Measurements from ENCODE around the gene INO80.

DNA sequence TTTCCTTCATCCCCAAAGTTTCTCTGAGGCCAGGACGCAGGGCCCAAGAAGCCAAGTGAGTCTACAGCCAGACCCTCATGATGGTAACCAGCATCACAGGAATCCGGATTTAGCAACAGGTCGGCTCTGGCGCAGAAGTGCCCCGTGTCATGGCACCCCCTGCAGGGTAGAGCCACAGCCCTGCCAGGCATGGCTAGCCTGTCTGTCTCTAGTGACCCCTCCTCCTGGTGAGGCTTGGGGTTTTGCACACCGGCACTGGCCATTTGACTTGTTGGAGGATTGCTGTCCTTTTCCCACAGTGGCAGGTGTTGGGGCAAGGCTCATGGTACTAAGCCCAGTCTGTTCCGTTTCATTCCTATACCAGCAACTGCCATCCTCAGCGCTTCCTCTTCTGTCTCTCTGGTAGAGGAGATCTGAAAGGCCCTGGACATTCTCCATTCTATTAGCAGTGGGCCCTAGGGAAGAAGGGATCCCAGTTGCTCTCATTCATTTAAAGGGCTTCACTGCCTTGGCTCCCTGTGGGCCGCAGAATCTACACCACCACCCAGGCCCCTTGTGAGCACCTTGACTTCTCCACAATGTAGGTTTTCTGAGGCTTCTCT, 172.2 kb downstream of the INO80 start:
- TF ChIP-seq CTCF (IDR thresholded peaks at IDR 0.05) (no peak), POLR2A (IDR thresholded peaks at IDR 0.05) (no peak)

Data from breast epithelium (tissue), 3 donors.